ENCODE measurements around the gene MTHFS.

DNA sequence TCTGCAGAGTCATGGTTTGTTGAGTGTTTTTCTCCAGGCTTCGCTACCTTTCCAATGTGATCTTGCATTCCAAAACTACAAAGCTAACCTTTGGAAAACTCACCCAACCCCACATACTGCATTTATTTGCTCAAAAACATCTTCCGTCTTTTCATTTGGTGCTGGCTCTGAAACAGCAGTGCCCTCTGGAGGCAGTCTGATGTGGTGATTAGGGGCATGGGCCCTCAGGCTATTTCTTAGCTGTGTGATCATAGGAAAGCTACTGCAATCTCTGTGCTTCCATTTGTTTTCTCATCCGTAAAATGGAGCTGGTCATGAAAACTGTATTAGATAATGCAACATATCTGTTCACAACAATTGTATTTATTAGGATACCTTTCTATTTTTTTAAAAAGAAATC, 47.0 kb downstream of the MTHFS start:
- no peak for TF ChIP-seq POLR2AphosphoS5 (IDR thresholded peaks at IDR 0.05; ENCODE audit: low read depth)
- TF ChIP-seq, protein P1, sequence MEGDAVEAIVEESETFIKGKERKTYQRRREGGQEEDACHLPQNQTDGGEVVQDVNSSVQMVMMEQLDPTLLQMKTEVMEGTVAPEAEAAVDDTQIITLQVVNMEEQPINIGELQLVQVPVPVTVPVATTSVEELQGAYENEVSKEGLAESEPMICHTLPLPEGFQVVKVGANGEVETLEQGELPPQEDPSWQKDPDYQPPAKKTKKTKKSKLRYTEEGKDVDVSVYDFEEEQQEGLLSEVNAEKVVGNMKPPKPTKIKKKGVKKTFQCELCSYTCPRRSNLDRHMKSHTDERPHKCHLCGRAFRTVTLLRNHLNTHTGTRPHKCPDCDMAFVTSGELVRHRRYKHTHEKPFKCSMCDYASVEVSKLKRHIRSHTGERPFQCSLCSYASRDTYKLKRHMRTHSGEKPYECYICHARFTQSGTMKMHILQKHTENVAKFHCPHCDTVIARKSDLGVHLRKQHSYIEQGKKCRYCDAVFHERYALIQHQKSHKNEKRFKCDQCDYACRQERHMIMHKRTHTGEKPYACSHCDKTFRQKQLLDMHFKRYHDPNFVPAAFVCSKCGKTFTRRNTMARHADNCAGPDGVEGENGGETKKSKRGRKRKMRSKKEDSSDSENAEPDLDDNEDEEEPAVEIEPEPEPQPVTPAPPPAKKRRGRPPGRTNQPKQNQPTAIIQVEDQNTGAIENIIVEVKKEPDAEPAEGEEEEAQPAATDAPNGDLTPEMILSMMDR (IDR thresholded peaks at IDR 0.05; ENCODE audit: insufficient read depth, low read length): peak; percentile 53
- TF ChIP-seq, protein P2, sequence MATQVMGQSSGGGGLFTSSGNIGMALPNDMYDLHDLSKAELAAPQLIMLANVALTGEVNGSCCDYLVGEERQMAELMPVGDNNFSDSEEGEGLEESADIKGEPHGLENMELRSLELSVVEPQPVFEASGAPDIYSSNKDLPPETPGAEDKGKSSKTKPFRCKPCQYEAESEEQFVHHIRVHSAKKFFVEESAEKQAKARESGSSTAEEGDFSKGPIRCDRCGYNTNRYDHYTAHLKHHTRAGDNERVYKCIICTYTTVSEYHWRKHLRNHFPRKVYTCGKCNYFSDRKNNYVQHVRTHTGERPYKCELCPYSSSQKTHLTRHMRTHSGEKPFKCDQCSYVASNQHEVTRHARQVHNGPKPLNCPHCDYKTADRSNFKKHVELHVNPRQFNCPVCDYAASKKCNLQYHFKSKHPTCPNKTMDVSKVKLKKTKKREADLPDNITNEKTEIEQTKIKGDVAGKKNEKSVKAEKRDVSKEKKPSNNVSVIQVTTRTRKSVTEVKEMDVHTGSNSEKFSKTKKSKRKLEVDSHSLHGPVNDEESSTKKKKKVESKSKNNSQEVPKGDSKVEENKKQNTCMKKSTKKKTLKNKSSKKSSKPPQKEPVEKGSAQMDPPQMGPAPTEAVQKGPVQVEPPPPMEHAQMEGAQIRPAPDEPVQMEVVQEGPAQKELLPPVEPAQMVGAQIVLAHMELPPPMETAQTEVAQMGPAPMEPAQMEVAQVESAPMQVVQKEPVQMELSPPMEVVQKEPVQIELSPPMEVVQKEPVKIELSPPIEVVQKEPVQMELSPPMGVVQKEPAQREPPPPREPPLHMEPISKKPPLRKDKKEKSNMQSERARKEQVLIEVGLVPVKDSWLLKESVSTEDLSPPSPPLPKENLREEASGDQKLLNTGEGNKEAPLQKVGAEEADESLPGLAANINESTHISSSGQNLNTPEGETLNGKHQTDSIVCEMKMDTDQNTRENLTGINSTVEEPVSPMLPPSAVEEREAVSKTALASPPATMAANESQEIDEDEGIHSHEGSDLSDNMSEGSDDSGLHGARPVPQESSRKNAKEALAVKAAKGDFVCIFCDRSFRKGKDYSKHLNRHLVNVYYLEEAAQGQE (IDR thresholded peaks at IDR 0.05; ENCODE audit: insufficient replicate concordance, low read depth): no peak
